BLaER1 treated with 17β-estradiol and CSF1 and Interleukin-3, amounts not matched to agents 10 nM and 100 nM (cell line): Measurements from ENCODE around the gene MVK.

Experiments used
- H3K27ac ChIP-seq, 11 experiments: shearing (Covaris generic); formaldehyde crosslinking; 2 replicates each; pipeline ENCODE4 v1.8.1; 2022
- H3K27me3 ChIP-seq, 11 experiments: shearing (Covaris generic); formaldehyde crosslinking; 2 replicates each; pipeline ENCODE4 v1.8.1; 2022
- H3K36me3 ChIP-seq, 11 experiments: shearing (Covaris generic); formaldehyde crosslinking; 2 replicates each; pipeline ENCODE4 v1.8.1; 2022
- H3K4me1 ChIP-seq, 10 experiments: shearing (Covaris generic); formaldehyde crosslinking; 2 replicates each; pipeline ENCODE4 v1.8.1; 2022
- H3K4me2 ChIP-seq, 11 experiments: shearing (Covaris generic); formaldehyde crosslinking; 2 replicates each; pipeline ENCODE4 v1.8.1; 2022
- H3K4me3 ChIP-seq, 10 experiments: shearing (Covaris generic); formaldehyde crosslinking; 2 replicates each; pipeline ENCODE4 v1.8.1; 2022
- H3K9ac ChIP-seq, 11 experiments: shearing (Covaris generic); formaldehyde crosslinking; 2 replicates each; pipeline ENCODE4 v1.8.1; 2022
- H3K9me3 ChIP-seq, 11 experiments: shearing (Covaris generic); formaldehyde crosslinking; replicated peaks in 1 of 11; 2 replicates each; pipeline ENCODE4 v1.8.1; 2022
- H4K20me1 ChIP-seq, 11 experiments: shearing (Covaris generic); formaldehyde crosslinking; 2 replicates each; pipeline ENCODE4 v1.8.1; 2022
- Cebpa-rat ChIP-seq, 11 experiments: shearing (Covaris generic); IDR thresholded peaks; 2 replicates each; pipeline ENCODE4 v1.8.1; 2022

MVK gene

DNA sequence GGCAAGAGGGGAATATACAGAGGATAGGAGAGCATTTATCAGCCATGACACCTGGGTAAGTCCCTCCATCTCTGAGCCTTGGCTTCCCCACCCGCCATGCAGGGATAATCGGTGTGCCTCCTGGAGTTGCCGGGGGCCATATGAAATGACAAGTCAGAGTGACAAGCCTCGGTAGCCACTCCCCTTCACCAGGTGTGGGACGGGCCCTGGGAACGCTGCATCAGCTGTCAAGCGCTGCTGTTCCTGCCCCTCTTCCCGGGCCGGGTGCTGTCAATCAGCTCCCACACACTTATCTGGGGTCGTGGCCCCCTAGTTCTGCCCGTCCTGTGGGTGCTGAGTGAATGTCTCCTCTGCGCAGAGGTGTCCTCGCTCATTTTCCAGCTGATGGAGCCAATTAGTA lies 57.2 kb downstream of the MVK start:
- no peak overlapping the region for H3K27ac ChIP-seq
- H3K4me1 ChIP-seq = peaks cover 0 to 3% (median 0%) of the 10 kb centered on the region in 10 experiments; a peak in 2 of 20 replicates
- TF ChIP-seq Cebpa-rat (IDR thresholded peaks at IDR 0.05) = no peak
- H3K9me3 ChIP-seq = peaks cover 0 to 5% (median 0%) of the 10 kb centered on the region in 11 experiments; a peak in 5 of 22 replicates
- H3K9ac ChIP-seq = no peak overlapping the region
- H3K4me3 ChIP-seq = no peak overlapping the region
- H4K20me1 ChIP-seq = no peaks in the 10 kb centered on the region
- H3K4me2 ChIP-seq = no peak overlapping the region
- H3K36me3 ChIP-seq = no peaks in the 10 kb centered on the region
- H3K27me3 ChIP-seq = no peaks in the 10 kb centered on the region

DNA sequence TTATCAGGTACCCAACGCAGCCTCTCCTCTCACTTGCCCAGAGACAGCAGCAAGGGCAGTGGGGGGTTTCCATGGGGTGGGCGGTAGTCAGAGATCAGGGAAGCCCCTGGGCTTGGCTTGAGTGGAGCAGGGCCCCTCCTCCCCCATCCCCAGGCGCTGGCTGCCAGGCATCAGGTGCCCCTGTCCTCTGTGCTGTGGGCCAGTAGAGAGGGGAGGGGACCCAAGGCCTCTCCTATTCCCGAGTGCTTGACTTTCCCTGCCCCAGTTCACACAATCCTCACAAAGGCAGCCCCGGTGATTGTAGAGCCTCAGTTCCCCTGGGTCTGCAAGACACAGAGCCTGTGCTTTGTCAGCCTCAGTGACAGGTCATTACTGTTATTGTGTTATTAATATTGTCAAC lies 57.7 kb downstream of the MVK start:
- Histone ChIP-seq H3K9me3 (peaks cover 0 to 5% (median 0%) of the 10 kb centered on the region in 11 experiments; a peak in 5 of 22 replicates), H3K9ac (no peak overlapping the region), H3K4me3 (no peak overlapping the region), H3K4me2 (no peak overlapping the region), H3K4me1 (peaks cover 0 to 3% (median 0%) of the 10 kb centered on the region in 10 experiments; a peak in 2 of 20 replicates), H4K20me1 (no peaks in the 10 kb centered on the region), H3K36me3 (no peaks in the 10 kb centered on the region), H3K27ac (no peak overlapping the region), H3K27me3 (no peaks in the 10 kb centered on the region)
- no peak for TF ChIP-seq Cebpa-rat (IDR thresholded peaks at IDR 0.05)

DNA sequence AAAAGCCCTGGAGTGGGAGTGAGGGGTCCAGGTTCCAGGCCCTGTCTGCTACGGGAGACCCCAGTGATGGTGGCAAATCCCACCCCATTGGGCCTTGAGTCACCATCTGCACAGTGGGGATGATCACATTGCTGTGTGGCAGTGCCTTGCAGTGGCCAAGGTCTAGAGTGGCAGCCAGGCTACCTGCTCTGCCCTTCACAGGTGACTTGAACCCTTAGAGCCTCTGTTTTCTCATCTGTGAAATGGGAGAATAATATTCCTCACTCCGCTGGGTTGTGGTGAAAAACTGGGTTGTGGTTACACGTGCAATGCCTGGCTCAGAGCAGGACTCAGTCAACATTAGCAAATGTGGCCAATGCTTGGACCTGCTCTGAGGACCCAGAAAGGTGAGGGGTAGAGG lies 58.2 kb downstream of the MVK start:
- no peak for TF ChIP-seq Cebpa-rat (IDR thresholded peaks at IDR 0.05)
- H3K9me3 ChIP-seq = peaks cover 0 to 5% (median 0%) of the 10 kb centered on the region in 11 experiments; a peak in 5 of 22 replicates
- no peak overlapping the region for H3K27ac ChIP-seq
- peaks cover 0 to 3% (median 0%) of the 10 kb centered on the region in 10 experiments; a peak in 2 of 20 replicates for H3K4me1 ChIP-seq
- no peak overlapping the region for H3K4me3 ChIP-seq
- no peaks in the 10 kb centered on the region for H3K27me3 ChIP-seq
- H3K4me2 ChIP-seq = no peak overlapping the region
- no peaks in the 10 kb centered on the region for H4K20me1 ChIP-seq
- H3K9ac ChIP-seq = no peak overlapping the region
- H3K36me3 ChIP-seq = no peaks in the 10 kb centered on the region

DNA sequence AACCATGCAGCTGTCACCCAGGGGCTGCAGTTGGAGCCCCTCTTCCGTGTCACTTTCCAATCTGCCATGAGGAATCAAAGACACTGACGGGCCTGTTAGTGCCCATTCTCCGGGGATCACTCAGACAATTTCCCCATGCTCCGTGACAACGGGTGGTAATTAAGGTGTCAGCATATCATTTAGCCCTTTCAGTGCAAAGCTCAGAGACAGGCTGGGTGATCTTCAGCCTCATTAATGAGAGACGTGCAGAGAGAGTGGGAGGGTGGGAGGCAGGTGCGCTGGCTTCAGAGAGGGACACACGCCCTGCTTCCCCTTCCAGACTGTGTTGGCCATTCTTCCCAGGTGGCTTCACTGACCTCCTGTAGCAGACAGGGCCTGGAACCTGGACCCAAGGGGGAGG lies 58.7 kb downstream of the MVK start:
- Histone ChIP-seq H3K36me3 (no peaks in the 10 kb centered on the region), H3K9me3 (peaks cover 0 to 5% (median 0%) of the 10 kb centered on the region in 11 experiments; a peak in 5 of 22 replicates), H3K27me3 (no peaks in the 10 kb centered on the region), H3K9ac (no peak overlapping the region), H4K20me1 (no peaks in the 10 kb centered on the region), H3K27ac (no peak overlapping the region), H3K4me2 (no peak overlapping the region), H3K4me3 (no peak overlapping the region), H3K4me1 (peaks cover 0 to 3% (median 0%) of the 10 kb centered on the region in 10 experiments; a peak in 2 of 20 replicates)
- TF ChIP-seq Cebpa-rat (IDR thresholded peaks at IDR 0.05) = no peak

DNA sequence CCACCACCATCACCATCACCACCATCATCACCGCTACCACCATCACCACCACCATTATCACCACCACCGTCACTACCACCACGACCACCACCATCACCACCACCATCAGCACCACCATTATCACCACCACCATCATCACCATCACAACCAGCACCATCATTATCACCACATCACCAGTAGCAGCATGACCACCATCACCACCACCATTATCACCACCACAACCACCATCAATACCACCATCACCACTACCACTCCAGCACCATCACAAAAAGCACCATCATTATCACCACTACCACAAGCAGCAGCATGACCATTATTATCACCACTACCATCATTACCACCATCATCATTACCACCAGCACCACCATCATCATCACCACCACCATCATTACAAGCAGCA lies 62.1 kb downstream of the MVK start:
- no peaks in the 10 kb centered on the region for H3K27me3 ChIP-seq
- H3K27ac ChIP-seq = no peak overlapping the region
- no peak for TF ChIP-seq Cebpa-rat (IDR thresholded peaks at IDR 0.05)
- H3K4me1 ChIP-seq = no peaks in the 10 kb centered on the region
- H3K4me2 ChIP-seq = no peak overlapping the region
- H3K9me3 ChIP-seq = peaks cover 0 to 5% (median 0%) of the 10 kb centered on the region in 11 experiments; a peak in 5 of 22 replicates
- H3K4me3 ChIP-seq = no peak overlapping the region
- no peaks in the 10 kb centered on the region for H3K36me3 ChIP-seq
- no peaks in the 10 kb centered on the region for H4K20me1 ChIP-seq
- H3K9ac ChIP-seq = no peak overlapping the region

DNA sequence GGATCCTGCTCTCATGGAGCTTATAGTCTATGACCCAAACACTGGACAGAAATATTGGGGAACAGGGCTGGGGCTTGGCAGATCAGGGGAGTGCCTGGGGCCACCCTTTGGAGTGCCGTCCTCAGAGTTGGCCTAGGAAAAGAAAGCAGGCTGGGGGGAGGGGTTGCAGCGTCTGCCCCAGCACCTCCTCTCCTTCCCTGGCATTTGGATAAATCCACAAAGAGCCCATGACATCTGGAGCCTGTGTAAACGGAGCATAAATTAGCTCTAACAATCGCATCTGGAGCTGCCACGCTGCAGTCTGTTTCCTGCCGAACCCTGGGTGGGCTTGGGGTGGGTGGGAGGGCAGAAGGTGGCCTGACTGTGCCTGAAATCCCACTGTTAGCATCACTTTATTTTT lies 63.8 kb downstream of the MVK start:
- TF ChIP-seq Cebpa-rat (IDR thresholded peaks at IDR 0.05) = no peak
- Histone ChIP-seq H3K36me3 (no peaks in the 10 kb centered on the region), H3K9me3 (peaks cover 0 to 5% (median 0%) of the 10 kb centered on the region in 11 experiments; a peak in 5 of 22 replicates), H4K20me1 (no peaks in the 10 kb centered on the region), H3K27me3 (no peaks in the 10 kb centered on the region), H3K4me2 (no peak overlapping the region), H3K27ac (no peak overlapping the region), H3K9ac (no peak overlapping the region), H3K4me3 (no peak overlapping the region), H3K4me1 (no peaks in the 10 kb centered on the region)

DNA sequence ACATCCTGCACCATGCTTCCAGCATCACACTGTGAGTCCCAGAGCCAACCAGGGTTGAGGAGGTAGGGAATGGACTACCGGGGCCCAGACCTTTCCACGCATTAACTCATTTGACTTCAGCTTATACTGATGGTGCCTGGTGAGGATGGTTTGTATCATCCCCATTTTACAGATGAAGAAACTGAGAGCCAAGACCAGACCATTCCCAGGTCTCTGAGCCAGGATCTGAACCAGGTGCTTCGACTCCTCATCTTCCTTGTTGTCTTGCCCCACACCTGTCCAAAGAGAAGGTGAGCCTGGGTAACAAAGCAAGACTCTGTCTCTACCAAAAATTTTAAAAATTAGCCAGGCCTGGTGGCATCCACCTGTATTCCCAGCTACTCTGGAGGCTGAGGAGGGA lies 64.4 kb downstream of the MVK start:
- Histone ChIP-seq H4K20me1 (no peaks in the 10 kb centered on the region), H3K4me1 (no peaks in the 10 kb centered on the region), H3K36me3 (no peaks in the 10 kb centered on the region), H3K27ac (no peak overlapping the region), H3K4me2 (no peak overlapping the region), H3K9ac (no peak overlapping the region), H3K9me3 (peaks cover 0 to 5% (median 0%) of the 10 kb centered on the region in 11 experiments; a peak in 5 of 22 replicates), H3K27me3 (no peaks in the 10 kb centered on the region), H3K4me3 (no peak overlapping the region)
- TF ChIP-seq Cebpa-rat (IDR thresholded peaks at IDR 0.05) = no peak

DNA sequence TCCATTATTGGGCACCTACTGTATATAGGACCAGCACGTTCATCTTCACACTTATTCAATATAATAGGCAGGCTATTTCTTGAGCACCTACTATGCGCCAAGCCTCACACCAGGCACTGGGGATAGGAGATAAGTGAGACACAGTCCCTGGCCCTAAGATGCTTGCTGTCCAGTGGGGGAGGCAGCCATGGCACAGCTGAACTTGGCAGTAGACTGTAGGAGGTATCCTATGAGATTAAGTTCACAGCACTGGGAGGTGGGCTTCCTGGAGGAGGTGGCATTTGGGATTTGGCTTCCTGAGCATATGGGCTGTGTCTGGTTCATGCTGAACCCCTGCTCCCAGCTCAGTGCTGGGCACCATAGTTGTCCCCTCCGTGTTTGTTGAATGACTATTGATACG lies 65.1 kb downstream of the MVK start:
- no peaks in the 10 kb centered on the region for H3K36me3 ChIP-seq
- no peak overlapping the region for H3K27ac ChIP-seq
- H3K27me3 ChIP-seq = no peaks in the 10 kb centered on the region
- H3K4me2 ChIP-seq = no peak overlapping the region
- H3K4me3 ChIP-seq = no peak overlapping the region
- H4K20me1 ChIP-seq = no peaks in the 10 kb centered on the region
- peaks cover 0 to 5% (median 0%) of the 10 kb centered on the region in 11 experiments; a peak in 5 of 22 replicates for H3K9me3 ChIP-seq
- no peak overlapping the region for H3K9ac ChIP-seq
- TF ChIP-seq Cebpa-rat (IDR thresholded peaks at IDR 0.05) = no peak
- no peaks in the 10 kb centered on the region for H3K4me1 ChIP-seq

DNA sequence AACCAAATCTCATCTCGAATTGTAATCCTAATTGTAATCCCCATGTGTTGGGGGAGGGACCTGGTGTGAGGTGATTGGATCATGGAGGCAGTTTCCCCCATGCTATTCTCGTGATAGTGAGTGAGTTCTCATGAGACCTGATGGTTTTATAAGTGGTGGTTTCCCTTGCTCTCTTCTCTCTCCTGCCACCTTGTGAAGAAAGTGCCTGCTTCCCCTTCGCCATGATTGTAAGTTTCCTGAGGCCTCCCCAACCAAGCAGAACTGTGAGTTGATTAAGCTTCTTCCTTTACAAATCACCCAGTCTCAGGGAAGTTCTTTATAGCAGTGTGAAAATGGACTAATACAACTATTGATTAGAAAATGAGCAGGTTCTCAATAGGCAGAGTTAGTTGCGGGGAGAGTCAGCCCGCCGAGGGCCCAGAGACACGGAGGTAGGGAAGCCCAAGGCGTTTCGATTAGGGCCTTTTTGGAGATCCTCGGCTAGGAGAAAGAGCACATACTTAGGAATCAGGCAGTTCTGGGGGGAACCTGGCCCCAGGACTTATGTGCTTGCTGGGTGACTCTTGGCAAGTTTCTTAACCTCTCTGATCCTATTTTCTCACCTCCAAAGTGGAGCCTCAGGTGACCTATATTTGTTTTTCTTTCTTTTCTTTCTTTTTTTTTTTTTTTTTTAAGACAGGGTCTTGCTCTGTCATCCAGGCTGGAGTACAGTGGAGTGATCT lies 65.7 kb downstream of the MVK start:
- H3K36me3 ChIP-seq = no peaks in the 10 kb centered on the region
- no peaks in the 10 kb centered on the region for H3K4me1 ChIP-seq
- H3K9ac ChIP-seq = no peak overlapping the region
- no peaks in the 10 kb centered on the region for H3K27me3 ChIP-seq
- H3K9me3 ChIP-seq = peaks cover 0 to 5% (median 0%) of the 10 kb centered on the region in 11 experiments; a peak in 5 of 22 replicates
- TF ChIP-seq Cebpa-rat (IDR thresholded peaks at IDR 0.05) = no peak
- no peaks in the 10 kb centered on the region for H4K20me1 ChIP-seq
- H3K4me3 ChIP-seq = no peak overlapping the region
- H3K4me2 ChIP-seq = no peak overlapping the region
- no peak overlapping the region for H3K27ac ChIP-seq

DNA sequence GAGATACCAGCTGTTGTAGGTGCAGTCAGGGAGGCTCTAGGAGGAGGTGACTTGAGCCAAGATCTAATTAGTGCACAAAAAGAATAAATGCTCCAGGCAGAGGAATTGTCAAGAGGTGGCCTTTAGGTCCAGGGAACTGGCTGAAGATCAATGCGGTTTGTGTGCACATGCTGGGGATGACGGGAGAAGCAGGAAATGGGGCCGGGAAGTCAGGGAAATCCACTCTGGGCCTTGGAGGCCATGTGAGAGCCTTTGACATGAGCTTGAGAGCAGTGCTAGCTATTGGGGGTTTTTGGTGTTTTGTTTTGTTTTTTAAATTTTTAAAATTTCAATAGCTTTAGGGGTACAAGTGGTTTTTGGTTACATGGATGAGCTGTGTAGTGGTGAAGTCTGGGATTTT lies 67.4 kb downstream of the MVK start:
- no peaks in the 10 kb centered on the region for H3K36me3 ChIP-seq
- no peaks in the 10 kb centered on the region for H3K4me1 ChIP-seq

More for the DNA sequence above, 67.4 kb downstream of the MVK start:
- TF ChIP-seq Cebpa-rat (IDR thresholded peaks at IDR 0.05) = no peak
- H3K9ac ChIP-seq = no peak overlapping the region
- no peaks in the 10 kb centered on the region; a peak in 1 of 22 replicates for H3K9me3 ChIP-seq
- H4K20me1 ChIP-seq = no peaks in the 10 kb centered on the region
- no peaks in the 10 kb centered on the region for H3K27me3 ChIP-seq
- H3K4me3 ChIP-seq = no peak overlapping the region
- H3K27ac ChIP-seq = no peak overlapping the region
- no peak overlapping the region for H3K4me2 ChIP-seq
